Ishikawa (cell line): ENCODE results near the gene SLC9A9.

Experiments used
- CEBPB ChIP-seq: IDR thresholded peaks from 2 replicates; pipeline ENCODE4 v1.6.1; 2012
- EP300 ChIP-seq: IDR thresholded peaks from 2 replicates; pipeline ENCODE4 v1.6.1; 2012; ENCODE audit warnings: borderline replicate concordance
- FOXM1 ChIP-seq: IDR thresholded peaks from 2 replicates; pipeline ENCODE4 v1.6.1; 2012; ENCODE audit warnings: low read depth, borderline replicate concordance
- MAX ChIP-seq: IDR thresholded peaks from 2 replicates; pipeline ENCODE4 v1.6.1; 2012
- NFIC ChIP-seq: IDR thresholded peaks from 2 replicates; pipeline ENCODE4 v1.6.1; 2012
- RAD21 ChIP-seq: IDR thresholded peaks from 2 replicates; pipeline ENCODE4 v1.6.1; 2012; ENCODE audit warnings: low read depth
- TAF1 ChIP-seq: IDR thresholded peaks from 2 replicates; pipeline ENCODE4 v1.6.1; 2012; ENCODE audit warnings: low read depth, mild to moderate bottlenecking
- TEAD4 ChIP-seq: IDR thresholded peaks from 2 replicates; pipeline ENCODE4 v1.6.1; 2012
- USF1 ChIP-seq: IDR thresholded peaks from 2 replicates; pipeline ENCODE4 v1.6.1; 2012

- TF ChIP-seq NFIC, result no peak
- TF ChIP-seq USF1, result no peak
- no peak for TF ChIP-seq MAX
- TF ChIP-seq CEBPB, result no peak
- TF ChIP-seq TAF1, result no peak
- TF ChIP-seq TEAD4, result no peak
- TF ChIP-seq FOXM1, result no peak
- no peak for TF ChIP-seq RAD21
- no peak for TF ChIP-seq EP300
These were observed 16.3 kb downstream of the SLC9A9 start for GRCh38 chr3:143831994-143832393.
